Measurements from ENCODE around the gene KLRC4.
"Not testable (repeated sequence)": the region's sequence is repeated elsewhere in the genome, so short reads cannot be mapped to it uniquely, and the experiment has no call there.

DNA sequence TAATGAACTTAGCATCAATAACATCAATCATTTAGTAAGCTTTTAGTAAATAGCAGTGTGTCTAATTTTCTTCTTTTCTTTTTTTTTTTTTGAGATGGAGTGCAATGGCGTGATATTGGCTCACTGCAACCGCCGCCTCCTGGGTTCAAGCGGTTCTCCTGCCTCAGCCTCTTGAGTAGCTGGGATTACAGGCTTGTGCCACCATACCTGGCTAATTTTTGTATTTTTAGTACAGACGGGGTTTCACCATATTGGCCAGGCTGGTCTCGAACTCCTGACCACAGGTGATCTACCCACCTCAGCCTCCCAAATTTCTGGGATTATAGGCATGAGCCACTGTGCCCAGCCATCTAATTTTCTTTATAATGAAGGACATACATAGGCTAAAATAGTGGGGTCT is 22.1 kb downstream of the KLRC4 start:
- TF ChIP-seq, protein P1, sequence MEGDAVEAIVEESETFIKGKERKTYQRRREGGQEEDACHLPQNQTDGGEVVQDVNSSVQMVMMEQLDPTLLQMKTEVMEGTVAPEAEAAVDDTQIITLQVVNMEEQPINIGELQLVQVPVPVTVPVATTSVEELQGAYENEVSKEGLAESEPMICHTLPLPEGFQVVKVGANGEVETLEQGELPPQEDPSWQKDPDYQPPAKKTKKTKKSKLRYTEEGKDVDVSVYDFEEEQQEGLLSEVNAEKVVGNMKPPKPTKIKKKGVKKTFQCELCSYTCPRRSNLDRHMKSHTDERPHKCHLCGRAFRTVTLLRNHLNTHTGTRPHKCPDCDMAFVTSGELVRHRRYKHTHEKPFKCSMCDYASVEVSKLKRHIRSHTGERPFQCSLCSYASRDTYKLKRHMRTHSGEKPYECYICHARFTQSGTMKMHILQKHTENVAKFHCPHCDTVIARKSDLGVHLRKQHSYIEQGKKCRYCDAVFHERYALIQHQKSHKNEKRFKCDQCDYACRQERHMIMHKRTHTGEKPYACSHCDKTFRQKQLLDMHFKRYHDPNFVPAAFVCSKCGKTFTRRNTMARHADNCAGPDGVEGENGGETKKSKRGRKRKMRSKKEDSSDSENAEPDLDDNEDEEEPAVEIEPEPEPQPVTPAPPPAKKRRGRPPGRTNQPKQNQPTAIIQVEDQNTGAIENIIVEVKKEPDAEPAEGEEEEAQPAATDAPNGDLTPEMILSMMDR (conservative IDR thresholded peaks at IDR 0.05; ENCODE audit: low read length) = not testable (repeated sequence)
- not testable (repeated sequence) for TF ChIP-seq EZH2phosphoT487 (IDR thresholded peaks at IDR 0.05; ENCODE audit: borderline replicate concordance, low read depth, low read length)
